ENCODE measurements around the gene TMEM220.
A peak's percentile ranks its signal among the peaks of the same experiment; 100 is the strongest.

Gene TMEM220

GRCh38 chr17:10729334-10730193, at the start of gene TMEM220:
TMEM220 (minus strand) TSS chr17:10730023; CDS start chr17:10729851, 172 bp downstream.
- peak within 1 kb of the TSS; percentile 58 for H3K4me3 ChIP-seq (ENCODE audit: low read depth, low read length)
- DNase-seq (ENCODE audit: low read depth): peak; percentile 54
- TF ChIP-seq CTCF (IDR thresholded peaks at IDR 0.05; ENCODE audit: insufficient read depth, low read depth, low read length, missing control alignments): no peak

- no peak overlapping the region for H3K4me3 ChIP-seq (ENCODE audit: low read depth, low read length)
- DNase-seq (ENCODE audit: low read depth): no peak
- TF ChIP-seq CTCF (IDR thresholded peaks at IDR 0.05; ENCODE audit: insufficient read depth, low read depth, low read length, missing control alignments): no peak
Observed at GRCh38 chr17:10779609-10780008, 49.8 kb upstream of the TMEM220 start.

GRCh38 chr17:10777890-10778289, 48.1 kb upstream of the TMEM220 start:
- TF ChIP-seq CTCF (IDR thresholded peaks at IDR 0.05; ENCODE audit: insufficient read depth, low read depth, low read length, missing control alignments): no peak
- DNase-seq (ENCODE audit: low read depth): no peak
- H3K4me3 ChIP-seq (ENCODE audit: low read depth, low read length): no peak overlapping the region

- no peak for TF ChIP-seq CTCF (IDR thresholded peaks at IDR 0.05; ENCODE audit: insufficient read depth, low read depth, low read length, missing control alignments)
- no peak overlapping the region for H3K4me3 ChIP-seq (ENCODE audit: low read depth, low read length)
- DNase-seq (ENCODE audit: low read depth): no peak
Observed at GRCh38 chr17:10777131-10777807, 47.4 kb upstream of the TMEM220 start.

GRCh38 chr17:10776381-10776780, 46.6 kb upstream of the TMEM220 start:
- no peak for DNase-seq (ENCODE audit: low read depth)
- no peak for TF ChIP-seq CTCF (IDR thresholded peaks at IDR 0.05; ENCODE audit: insufficient read depth, low read depth, low read length, missing control alignments)
- no peak overlapping the region for H3K4me3 ChIP-seq (ENCODE audit: low read depth, low read length)

GRCh38 chr17:10775740-10776356, 46.0 kb upstream of the TMEM220 start:
- no peak overlapping the region for H3K4me3 ChIP-seq (ENCODE audit: low read depth, low read length)
- no peak for TF ChIP-seq CTCF (IDR thresholded peaks at IDR 0.05; ENCODE audit: insufficient read depth, low read depth, low read length, missing control alignments)
- DNase-seq (ENCODE audit: low read depth): no peak

All from GM12865 (cell line).